Astrocyte of the spinal cord (primary cell): Measurements from ENCODE around the gene TMPRSS13.
"Not testable (repeated sequence)": the region's sequence is repeated elsewhere in the genome, so short reads cannot be mapped to it uniquely, and the experiment has no call there.

ENCODE experiments used
- DNase-seq: peaks from one replicate; pipeline ENCODE4 v3.0.0; 2011; ENCODE audit warnings: low read depth, low spot score
- H3K4me3 ChIP-seq: 2 replicates; pipeline ENCODE4 v1.5.1; 2011; ENCODE audit warnings: low read depth, mild to moderate bottlenecking, low read length, moderate library complexity
- in situ Hi-C: cut with HindIII; loops from 2 replicates; pipeline ENCODE4 v1.10.0; 2017; ENCODE audit warnings: low sequenced_read_pairs
- TF ChIP-seq, protein P1 (sequence below): IDR thresholded peaks from 2 replicates; pipeline ENCODE4 v1.5.1; 2012; ENCODE audit warnings: low read depth, mild to moderate bottlenecking, low read length, inconsistent platforms

The TMPRSS13 gene

DNA sequence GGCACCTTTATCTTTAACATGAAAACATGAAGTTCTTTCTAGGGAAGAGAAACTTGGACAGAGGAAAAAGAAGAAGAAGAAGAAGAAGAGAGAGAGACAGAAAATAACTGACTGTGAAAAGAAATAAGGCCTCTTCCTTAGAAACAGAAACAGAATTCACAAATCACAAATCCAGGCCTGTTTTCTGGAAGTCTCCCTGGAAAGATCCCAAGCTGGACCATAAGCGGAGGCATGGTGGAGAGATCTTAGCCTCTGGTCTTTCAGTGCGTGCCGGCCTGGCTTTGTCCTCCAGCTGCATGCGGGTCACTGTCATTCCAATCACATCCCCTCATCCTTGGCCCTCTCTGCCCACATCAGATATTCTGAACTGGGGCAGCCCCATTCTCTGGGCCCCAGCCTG lies 59.6 kb downstream of the TMPRSS13 start:
- TF ChIP-seq, protein P1, sequence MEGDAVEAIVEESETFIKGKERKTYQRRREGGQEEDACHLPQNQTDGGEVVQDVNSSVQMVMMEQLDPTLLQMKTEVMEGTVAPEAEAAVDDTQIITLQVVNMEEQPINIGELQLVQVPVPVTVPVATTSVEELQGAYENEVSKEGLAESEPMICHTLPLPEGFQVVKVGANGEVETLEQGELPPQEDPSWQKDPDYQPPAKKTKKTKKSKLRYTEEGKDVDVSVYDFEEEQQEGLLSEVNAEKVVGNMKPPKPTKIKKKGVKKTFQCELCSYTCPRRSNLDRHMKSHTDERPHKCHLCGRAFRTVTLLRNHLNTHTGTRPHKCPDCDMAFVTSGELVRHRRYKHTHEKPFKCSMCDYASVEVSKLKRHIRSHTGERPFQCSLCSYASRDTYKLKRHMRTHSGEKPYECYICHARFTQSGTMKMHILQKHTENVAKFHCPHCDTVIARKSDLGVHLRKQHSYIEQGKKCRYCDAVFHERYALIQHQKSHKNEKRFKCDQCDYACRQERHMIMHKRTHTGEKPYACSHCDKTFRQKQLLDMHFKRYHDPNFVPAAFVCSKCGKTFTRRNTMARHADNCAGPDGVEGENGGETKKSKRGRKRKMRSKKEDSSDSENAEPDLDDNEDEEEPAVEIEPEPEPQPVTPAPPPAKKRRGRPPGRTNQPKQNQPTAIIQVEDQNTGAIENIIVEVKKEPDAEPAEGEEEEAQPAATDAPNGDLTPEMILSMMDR: no peak
- no peak overlapping the region for H3K4me3 ChIP-seq
- DNase-seq: no peak
- in situ Hi-C loops: no loop called here

DNA sequence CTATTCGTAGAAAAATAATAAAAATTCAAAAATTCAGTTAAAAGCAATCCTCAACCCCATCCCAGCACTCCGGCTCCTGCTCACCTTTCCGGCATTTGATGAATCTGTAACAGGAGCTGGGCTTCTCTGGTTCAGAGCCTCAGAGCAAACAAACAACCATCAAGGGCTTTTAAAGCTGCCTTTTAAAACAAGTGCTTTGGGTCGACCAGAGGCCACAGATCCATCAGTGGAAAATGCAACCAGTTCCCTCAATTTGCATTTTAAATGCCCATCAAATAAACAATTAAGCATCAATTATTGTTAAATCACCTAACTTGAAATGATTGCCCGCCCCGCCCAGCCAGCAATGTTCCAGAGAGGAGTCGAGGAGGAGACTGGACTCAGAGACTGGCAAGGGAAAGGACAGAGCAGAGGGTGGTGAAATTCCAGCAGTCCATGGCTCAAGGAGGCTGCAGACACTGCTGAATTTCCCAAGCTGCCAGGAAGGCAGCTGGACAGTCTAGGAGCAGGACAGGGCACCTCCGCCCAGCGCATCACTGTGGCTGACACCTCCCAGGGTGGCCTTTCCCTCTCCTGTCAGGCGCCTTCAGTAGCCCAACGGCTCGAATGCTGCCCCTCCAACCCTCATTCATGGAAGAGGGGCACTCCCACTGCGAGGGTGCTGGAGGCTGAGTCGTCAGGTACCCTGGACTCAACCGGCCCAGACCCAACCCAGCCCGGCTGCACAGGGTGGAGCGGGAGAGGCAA lies 60.2 kb downstream of the TMPRSS13 start:
- DNase-seq: no peak
- no peak overlapping the region for H3K4me3 ChIP-seq
- in situ Hi-C loops: no loop called here
- TF ChIP-seq, protein P1: no peak

- no peak for DNase-seq
- in situ Hi-C loops: no loop called here
- TF ChIP-seq, protein P1: no peak
- H3K4me3 ChIP-seq: no peak overlapping the region
These were observed 61.1 kb downstream of the TMPRSS13 start for GRCh38 chr11:117868088-117868487.

DNA sequence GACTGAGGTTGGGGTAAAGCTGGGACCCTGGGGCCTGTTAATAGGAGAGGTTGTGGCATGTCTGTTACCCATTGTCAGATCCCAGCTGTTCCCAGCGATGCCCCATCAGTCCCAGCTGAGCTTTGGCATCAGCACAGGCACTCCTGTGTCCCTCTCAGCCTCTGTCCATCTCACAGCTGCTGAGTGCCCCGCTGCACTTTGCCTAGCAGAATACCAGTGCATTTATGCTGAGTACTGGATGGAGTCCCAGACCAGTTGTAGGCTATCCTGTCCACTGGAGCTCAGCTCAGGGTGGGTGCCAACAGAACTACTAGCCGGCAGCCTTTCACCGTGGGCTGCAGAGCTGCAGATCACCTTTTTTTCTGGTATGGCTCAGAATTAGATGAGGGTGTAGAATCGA lies 62.7 kb downstream of the TMPRSS13 start:
- no peak for DNase-seq
- in situ Hi-C loops: no loop called here
- TF ChIP-seq, protein P1: no peak
- no peak overlapping the region for H3K4me3 ChIP-seq

DNA sequence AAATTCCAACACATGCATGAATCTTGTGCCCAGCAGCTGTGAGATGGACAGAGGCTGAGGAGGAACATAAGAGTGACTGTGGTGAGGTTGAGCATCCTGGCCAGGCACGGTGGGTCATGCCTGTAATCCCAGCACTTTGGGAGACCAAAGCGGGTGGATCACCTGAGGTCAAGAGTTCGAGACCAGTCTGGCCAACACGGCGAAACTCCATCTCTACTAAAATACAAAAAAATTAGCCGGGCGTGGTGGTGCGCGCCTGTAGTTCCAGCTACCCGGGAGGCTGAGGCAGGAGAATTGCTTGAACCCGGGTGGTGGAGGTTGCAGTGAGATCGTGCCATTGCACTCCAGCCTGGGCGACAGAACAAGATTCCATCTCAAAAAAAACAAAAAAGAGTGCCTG lies 63.7 kb downstream of the TMPRSS13 start:
- DNase-seq, in situ Hi-C loops, H3K4me3 ChIP-seq: not testable (repeated sequence)

DNA sequence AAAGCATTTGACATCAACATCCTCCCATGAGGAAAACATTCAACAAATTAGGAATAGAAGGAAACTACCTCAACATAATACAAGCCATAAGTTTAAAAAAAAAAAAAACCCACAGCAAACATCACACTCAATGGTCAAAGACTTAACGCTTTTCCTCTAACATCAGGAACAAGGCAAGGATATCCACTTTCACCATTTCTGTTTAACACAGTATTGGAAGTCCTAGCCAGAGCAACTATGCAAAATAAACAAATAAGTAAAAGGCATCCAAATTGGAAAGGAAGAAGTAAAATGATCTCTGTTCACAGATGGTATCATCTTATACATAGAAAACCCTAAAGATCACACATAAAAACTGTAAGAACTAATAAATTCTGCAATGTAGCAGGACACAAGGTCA lies 65.8 kb downstream of the TMPRSS13 start:
- in situ Hi-C loops: no loop called here

GRCh38 chr11:117862753-117863152 lies 66.4 kb downstream of the TMPRSS13 start:
- TF ChIP-seq, protein P1: no peak
- in situ Hi-C loops: no loop called here
- DNase-seq: no peak
- no peak overlapping the region for H3K4me3 ChIP-seq

More for the DNA sequence above, 65.8 kb downstream of the TMPRSS13 start:
- TF ChIP-seq, protein P1: no peak
- no peak overlapping the region for H3K4me3 ChIP-seq
- DNase-seq: no peak
